Fibroblast of skin of left quadriceps (primary cell): Measurements from ENCODE around the gene LST1.
A peak's percentile ranks its signal among the peaks of the same experiment; 100 is the strongest.

Experiments used
- DNase-seq, 2 experiments: peaks; one replicate each; pipeline ENCODE4 v3.0.0-alpha.2; 2013; ENCODE audit warnings: low read depth in 2 of 2

The LST1 gene

DNA sequence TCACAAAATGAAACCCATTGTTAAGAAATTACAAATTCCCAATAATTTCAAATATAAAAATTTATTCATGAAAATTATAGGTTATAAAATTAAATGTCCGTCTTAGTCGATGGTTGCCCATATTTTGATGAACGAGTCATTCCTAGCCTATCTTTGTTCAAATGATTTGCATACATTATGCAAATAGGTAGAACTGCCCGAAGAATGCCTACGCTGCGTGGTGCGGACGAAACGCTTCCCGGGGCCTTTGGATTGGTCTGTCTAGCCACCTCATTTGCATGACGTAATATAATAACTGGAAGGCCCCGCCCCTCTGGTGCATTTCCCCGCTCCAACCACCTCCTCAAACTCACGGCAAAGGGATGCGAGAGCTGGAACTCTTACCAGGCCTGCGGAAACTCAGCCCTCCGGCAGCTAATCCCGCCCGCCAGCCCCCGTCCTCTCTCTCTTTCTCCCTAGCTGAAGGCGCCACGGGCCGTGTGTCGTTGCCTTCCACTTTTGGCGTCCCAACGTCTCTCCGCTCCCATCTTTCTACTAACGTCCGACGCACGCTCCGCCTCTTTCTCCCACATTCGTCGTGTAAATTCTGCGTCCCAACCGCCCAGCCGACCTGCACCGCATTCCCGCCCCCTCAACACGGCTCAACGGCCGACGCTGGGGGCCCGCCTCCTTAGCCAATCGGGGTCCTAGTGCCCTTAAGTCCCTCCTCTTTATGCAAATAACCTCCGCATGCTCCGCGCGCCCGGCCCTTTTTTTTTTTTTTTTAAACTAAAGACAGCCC is 33.9 kb downstream of the LST1 start:
- peak; percentile 94 to 100 for DNase-seq

DNA sequence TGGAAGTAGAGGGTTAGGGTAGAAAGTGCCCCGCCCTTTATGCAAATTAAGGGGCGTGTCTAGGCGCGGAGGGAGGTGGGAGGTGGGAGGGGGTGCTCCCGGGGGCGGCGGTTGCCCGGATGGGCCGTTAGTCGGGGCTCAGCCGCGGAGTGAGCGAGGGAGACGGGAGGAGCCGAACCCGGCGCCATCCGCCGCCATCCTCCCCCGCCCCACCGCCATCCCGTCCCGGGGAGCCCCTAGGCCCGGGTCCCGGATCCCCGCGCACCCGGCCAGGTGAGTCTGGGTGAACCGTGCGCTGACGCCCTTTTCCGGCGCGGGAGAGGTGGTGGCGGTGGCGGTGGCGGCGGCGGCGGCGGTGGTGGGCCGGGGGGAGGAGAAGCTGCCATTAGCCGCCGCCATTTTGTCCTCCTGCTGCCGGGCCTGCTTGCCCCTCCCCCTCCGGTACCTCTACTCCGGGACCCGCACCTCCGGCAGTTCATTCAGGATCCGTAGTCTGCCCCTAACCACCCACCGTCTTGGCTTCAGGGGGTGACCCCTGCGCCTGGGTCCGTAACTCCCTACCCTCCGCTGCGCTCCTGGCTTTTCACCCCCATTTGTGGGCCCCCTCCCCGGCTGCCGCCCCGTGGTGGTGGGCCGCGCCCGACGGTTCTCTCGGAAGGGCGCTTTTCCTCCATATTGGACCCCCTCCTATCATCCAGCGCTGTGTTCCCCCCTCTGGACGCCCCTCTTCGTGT is 34.7 kb downstream of the LST1 start, which contains the start of gene PRRC2A:
Gene PRRC2A, plus strand, starts transcription at position 130 of the 734 bp plus-strand sequence. CDS start 2,075 bp downstream, outside the sequence.
- peak in 1 of 2 experiments; percentile 99 for DNase-seq

DNA sequence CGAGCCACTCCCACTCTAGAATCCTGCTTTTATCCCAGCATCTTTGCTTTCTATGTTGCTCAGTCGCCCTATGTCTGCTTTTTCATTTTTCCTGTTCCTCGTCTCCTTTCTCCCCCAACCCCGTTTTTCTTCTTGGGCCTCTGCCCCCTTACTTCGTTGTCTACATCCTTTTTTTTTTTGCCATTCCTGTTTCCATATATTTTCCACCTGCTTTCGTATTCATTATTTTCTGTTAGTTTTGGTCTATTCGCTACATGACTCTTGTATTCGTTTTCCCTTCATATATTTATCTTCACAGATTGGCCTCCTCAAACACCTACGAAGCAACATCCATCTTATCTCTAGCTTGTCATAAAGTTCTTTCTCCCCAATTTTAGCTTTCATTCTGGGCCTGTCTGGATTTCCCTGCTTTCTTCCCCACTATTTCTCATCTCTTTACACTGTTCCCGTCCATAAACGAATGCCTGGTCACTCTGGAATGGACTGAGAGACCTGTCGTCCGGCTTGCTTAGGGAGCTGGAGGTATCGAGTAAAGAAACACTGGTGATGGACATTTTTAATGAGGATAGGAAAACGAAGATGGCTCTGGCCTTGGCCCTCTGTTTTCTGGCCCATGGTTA is 35.4 kb downstream of the LST1 start:
- DNase-seq: no peak

DNA sequence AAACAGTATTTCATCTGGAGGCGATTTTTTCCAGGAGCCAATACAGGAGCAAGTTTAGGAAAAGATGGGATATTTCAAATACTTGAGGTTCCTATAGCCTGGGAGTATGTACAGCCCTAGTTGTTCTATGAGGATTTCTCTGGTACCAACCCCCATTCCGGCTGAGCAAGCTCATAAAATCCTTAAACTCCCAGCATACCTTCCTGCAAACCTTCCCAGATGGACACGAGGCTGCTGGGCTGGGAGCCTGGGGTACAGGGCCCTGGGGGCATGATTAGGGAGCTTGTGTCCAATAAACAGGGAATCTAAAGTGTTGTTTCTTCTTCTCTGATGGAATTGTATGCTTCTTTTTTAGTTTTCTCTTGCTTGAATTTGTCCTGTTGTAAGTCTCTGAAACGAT is 35.9 kb downstream of the LST1 start:
- DNase-seq: no peak

DNA sequence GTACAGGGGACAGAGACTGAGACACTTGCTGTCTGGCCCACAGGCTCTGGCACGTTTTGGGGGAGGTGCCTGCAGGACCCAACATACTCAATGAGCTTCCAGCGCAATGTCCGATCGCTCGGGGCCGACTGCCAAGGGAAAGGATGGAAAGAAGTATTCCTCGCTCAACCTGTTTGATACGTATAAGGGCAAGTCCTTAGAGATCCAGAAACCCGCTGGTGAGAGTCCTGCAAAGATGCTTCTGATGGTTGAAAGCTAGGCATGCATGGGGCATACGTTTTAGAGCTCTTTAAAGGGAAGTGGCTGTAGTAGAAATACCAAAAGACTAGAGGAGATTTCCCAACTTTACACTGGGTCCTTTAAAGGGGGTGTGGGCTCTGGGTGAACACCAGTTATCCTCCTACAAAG is 36.6 kb downstream of the LST1 start:
- DNase-seq: no peak

DNA sequence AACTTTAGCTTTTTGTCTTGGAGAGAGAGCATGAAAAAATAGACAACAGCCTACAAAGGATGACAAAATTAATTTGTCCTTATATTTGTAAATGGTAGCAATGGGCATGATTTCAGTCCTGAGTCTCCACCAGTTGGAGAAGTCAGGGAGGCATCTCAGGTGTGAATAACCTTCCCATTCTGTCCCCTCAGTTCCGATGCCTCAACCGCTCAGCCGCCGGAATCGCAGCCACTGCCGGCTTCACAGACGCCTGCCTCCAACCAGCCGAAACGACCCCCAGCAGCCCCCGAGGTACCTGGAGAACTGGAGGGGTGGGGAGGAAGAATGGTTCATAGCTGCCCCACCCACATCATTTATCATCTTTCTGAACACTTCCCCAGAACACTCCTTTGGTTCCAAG is 38.0 kb downstream of the LST1 start:
- no peak for DNase-seq

DNA sequence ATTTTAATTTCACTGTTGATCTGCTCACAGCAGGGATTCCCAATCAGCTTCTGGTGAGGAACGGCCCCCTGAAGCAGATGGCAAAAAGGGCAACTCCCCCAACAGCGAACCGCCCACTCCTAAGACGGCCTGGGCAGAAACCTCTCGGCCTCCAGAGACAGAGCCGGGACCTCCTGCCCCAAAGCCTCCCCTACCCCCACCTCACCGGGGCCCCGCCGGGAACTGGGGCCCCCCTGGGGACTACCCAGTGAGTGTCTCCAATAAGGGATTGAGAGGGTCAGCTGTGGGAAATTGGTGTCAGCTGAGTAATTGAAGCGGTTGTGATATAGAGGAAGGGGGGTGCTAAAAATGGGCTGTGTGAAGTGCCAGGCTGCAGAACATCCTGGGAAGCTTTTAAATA is 40.9 kb downstream of the LST1 start:
- no peak for DNase-seq

DNA sequence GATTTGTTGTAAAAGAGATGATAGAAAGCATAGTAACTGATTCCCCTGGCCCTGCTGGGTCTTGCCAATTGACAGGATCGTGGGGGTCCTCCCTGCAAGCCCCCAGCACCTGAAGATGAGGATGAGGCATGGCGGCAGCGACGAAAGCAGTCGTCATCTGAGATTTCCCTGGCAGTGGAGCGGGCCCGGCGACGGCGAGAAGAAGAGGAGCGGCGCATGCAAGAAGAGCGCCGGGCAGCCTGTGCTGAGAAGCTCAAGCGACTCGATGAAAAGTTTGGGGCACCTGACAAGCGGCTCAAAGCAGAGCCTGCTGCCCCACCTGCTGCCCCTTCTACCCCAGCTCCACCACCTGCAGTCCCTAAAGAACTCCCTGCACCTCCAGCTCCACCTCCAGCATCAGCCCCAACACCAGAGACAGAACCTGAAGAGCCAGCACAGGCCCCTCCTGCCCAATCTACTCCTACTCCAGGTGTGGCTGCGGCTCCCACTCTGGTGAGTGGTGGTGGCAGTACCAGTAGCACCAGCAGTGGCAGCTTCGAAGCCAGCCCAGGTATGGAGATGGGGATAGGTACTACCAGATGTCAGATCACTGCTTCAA is 41.7 kb downstream of the LST1 start:
- no peak for DNase-seq

DNA sequence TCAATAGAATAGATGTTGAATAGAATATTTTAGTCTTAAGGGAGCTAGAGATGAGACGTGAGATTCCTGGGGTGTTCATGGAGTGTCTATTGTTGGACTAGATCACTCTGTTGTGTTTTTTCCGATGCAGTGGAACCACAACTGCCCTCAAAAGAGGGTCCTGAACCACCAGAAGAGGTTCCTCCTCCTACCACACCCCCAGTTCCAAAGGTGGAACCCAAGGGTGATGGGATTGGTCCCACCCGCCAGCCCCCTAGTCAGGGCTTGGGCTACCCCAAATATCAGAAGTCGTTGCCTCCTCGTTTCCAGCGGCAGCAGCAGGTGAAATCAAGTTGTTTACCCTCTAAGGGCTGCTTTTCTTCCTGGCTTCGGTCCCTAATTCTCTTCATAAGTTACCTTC is 42.9 kb downstream of the LST1 start:
- no peak for DNase-seq

DNA sequence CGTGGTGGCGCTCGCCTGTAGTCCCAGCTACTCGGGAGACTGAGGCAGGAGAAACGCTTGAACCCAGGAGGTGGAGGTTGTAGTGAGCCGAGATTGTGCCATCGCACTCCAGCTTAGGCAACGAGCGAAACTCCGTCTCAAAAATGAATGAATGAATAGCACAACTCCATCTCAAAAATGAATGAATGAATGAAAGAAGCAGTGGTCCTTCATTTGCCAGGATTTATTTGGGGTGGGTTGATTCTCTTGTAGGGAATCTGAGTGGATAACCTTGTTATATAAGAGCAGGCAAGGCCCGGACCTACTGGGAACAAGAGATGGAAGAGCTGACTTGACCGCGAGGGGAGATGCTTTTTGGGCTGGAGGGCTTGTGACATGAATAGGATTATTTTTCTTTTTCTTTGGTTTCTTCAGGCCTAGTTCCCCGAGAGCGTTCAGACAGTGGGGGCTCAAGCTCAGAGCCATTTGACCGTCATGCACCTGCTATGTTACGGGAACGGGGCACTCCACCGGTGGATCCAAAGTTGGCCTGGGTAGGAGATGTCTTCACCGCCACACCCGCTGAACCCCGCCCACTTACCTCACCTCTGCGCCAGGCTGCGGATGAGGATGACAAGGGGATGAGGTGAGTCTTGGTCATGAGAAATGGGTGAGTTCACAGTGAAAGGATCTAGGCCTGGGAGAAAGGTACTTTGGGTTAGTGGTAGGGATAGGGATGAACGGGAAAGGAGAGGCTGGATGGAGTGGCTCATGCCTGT is 44.3 kb downstream of the LST1 start:
- DNase-seq: no peak

DNA sequence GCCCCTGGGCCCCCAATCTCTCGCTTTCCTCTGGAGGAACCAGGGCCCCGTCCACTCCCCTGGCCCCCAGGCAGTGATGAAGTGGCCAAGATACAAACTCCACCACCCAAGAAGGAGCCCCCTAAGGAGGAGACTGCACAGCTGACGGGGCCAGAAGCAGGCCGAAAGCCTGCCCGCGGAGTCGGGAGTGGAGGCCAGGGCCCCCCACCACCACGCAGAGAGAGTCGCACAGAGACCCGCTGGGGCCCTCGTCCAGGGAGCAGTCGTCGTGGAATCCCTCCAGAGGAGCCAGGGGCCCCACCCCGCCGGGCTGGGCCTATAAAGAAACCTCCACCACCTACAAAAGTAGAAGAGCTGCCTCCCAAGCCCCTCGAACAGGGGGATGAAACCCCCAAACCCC is 45.1 kb downstream of the LST1 start:
- no peak for DNase-seq

DNA sequence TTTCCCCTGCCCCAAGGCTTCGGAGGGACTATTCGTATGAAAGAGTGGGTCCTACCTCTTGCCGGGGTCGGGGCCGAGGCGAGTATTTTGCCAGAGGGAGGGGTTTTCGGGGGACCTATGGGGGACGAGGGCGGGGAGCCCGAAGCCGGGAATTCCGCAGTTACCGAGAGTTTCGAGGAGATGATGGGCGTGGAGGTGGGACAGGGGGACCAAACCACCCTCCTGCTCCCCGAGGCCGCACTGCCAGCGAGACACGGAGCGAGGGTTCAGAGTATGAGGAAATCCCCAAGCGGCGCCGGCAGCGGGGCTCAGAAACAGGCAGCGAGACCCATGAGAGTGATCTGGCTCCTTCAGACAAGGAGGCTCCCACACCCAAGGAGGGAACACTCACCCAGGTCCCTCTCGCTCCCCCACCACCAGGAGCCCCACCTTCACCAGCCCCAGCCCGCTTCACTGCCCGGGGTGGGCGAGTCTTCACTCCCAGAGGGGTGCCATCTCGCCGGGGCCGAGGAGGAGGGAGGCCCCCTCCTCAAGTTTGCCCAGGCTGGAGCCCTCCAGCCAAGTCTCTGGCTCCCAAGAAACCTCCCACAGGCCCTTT is 45.7 kb downstream of the LST1 start:
- DNase-seq: no peak

DNA sequence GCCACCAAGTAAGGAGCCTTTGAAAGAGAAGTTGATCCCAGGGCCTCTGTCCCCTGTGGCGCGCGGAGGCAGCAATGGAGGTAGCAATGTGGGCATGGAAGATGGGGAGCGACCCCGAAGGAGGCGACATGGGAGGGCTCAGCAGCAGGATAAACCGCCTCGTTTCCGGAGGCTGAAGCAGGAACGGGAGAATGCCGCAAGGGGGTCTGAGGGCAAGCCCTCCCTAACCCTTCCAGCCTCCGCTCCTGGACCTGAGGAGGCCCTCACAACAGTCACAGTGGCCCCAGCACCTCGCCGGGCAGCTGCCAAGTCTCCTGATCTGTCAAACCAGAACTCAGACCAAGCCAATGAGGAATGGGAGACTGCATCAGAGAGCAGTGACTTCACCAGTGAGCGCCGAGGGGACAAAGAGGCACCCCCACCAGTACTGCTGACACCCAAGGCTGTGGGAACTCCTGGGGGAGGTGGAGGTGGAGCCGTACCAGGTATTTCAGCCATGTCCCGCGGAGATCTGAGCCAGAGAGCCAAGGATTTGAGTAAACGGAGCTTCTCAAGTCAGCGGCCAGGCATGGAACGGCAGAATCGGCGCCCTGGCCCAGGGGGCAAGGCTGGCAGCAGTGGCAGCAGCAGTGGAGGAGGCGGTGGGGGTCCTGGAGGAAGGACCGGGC is 46.3 kb downstream of the LST1 start:
- DNase-seq: no peak

DNA sequence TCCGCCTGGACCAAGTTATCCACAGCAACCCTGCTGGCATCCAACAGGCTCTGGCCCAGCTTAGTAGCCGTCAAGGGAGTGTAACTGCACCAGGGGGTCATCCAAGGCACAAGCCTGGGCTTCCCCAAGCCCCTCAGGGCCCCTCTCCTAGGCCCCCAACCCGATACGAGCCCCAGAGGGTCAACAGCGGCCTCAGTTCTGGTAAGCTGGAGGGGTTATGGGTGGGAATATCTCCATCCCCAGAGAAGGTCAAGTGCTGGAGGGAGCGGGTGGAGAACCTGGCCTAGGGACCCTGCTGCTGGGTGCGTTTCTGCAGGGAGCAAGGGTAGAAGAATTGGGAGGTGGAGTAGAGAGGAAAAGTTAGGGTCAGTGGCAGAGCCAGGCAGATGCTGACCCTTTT is 47.4 kb downstream of the LST1 start:
- no peak for DNase-seq

DNA sequence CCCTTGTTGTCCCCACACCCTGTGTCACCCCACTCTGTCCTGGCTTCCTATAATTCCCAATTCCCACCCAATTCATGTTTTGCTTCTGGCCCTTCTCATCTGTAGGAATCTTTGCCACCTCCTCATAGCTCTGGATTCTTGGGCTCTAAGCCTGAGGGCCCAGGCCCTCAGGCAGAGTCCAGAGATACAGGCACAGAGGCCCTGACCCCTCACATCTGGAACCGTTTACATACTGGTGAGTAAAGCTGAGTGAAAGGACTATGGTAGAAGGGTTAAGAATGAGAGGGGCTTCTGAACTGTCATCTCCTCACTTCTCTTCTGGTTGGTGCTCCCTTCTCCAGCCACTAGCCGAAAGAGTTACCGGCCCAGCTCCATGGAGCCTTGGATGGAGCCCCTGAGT is 48.1 kb downstream of the LST1 start:
- no peak for DNase-seq

DNA sequence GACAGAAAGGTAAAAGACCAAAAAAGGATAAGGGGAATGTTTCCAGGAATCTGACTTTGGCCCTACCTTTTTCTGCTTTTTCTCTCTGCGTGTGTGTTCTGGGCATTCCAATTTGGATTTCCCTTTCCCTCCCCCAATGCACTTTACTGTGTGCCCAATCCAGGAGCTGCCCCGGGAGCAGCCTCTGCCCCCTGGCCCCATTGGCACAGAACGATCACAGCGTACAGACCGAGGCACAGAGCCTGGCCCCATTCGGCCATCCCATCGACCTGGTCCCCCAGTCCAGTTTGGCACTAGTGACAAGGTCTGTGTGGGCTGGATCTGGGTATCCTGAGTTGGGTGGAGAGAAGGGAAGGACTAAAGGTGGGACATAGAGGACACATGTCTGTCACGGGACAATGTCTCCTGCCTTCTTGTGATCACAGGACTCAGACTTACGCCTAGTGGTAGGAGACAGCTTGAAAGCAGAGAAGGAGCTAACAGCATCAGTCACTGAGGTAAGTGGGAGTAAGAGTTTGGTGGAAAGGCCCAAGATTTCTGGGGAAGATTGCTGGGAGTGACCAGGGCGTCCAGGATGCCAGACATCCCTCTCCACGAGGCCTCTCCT is 49.0 kb downstream of the LST1 start:
- no peak for DNase-seq

DNA sequence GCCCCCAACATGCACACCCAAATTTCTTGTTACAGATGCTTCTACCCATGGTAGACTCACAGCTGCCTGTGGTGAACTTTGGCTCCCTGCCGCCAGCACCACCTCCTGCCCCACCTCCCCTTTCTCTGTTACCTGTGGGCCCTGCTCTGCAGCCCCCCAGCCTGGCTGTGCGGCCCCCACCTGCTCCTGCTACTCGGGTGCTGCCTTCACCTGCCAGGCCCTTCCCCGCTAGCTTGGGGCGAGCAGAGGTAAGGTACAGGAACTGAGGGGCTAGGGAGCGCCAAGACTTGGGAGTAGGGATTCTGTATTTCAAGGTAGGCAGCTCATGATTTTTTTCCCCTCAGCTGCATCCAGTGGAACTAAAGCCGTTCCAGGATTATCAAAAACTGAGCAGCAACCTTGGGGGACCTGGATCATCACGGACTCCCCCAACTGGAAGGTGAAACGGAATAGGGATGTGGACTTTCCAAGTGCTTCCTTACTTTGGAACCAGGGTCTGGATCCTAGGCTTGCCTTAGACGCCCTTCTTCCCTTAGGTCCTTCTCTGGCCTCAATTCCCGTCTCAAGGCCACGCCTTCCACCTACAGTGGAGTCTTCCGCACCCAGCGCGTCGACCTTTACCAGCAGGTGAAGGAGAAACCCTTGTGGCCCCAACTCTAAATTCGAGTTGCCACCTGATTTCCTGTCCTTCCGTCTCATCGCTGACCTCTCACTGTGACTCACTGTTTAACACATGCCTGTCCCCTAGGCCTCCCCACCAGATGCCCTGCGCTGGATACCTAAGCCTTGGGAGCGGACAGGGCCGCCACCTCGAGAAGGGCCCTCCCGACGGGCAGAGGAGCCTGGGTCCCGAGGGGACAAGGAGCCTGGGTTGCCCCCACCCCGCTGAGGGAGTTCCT is 50.9 kb downstream of the LST1 start:
- DNase-seq: no peak
